Tibial nerve (tissue), 4 donors: ENCODE data around the gene ARL14EPL. TPM values are rescaled to one million over a fixed set of nuclear protein-coding genes. Genes with fewer than 3 reads are reported as not detected.
"Not testable (repeated sequence)": the region's sequence is repeated elsewhere in the genome, so short reads cannot be mapped to it uniquely, and the experiment has no call there.

Source experiments
- DNase-seq, 2 donors: peaks; one replicate each; pipeline ENCODE4 v3.0.0-alpha.2; 2019; ENCODE audit warnings: low spot score in 2 of 2
- H3K27ac ChIP-seq, 4 donors: fragments of 200-600 bp; sonication (generic) in 3 of 4; one replicate each; pipeline ENCODE4 v1.5.1; 2017 to 2019; ENCODE audit warnings: mild to moderate bottlenecking in 1 of 4
- H3K27me3 ChIP-seq, 2 donors: fragments of 200-600 bp; sonication (generic) in 1 of 2; one replicate each; pipeline versions ENCODE4 v1.5.1 to v1.6.0; 2017 to 2019
- H3K36me3 ChIP-seq, 3 donors: fragments of 200-600 bp; sonication (generic); one replicate each; pipeline ENCODE4 v1.5.1; 2018 to 2019
- H3K4me1 ChIP-seq, 4 donors: fragments of 200-600 bp; sonication (generic) in 3 of 4; one replicate each; pipeline ENCODE4 v1.5.1; 2017 to 2019
- H3K4me3 ChIP-seq, 4 donors: fragments of 200-600 bp; sonication (generic) in 3 of 4; one replicate each; pipeline ENCODE4 v1.5.1; 2017 to 2019; ENCODE audit warnings: mild to moderate bottlenecking in 1 of 4, moderate library complexity in 1 of 4
- H3K9me3 ChIP-seq, 4 donors: fragments of 200-600 bp; sonication (generic) in 3 of 4; one replicate each; pipeline ENCODE4 v1.5.1; 2017 to 2019
- CTCF ChIP-seq, 5 experiments: fragments of 200-600 bp in 3 of 5; fragments of 450-650 bp in 2 of 5; sonication (generic) in 3 of 5; IDR thresholded peaks; one replicate each; pipeline ENCODE4 v1.5.1; 2016 to 2019; ENCODE audit warnings: antibody characterized with exemption in 5 of 5, mild to moderate bottlenecking in 3 of 5, moderate library complexity in 2 of 5
- EP300 ChIP-seq, 2 donors: sonication (generic); formaldehyde crosslinking; IDR thresholded peaks; one replicate each; pipeline ENCODE4 v1.6.1; 2017; ENCODE audit warnings: antibody characterized with exemption in 2 of 2, mild to moderate bottlenecking in 1 of 2
- POLR2A ChIP-seq, 2 donors: fragments of 450-650 bp; IDR thresholded peaks; one replicate each; pipeline ENCODE4 v1.6.1; 2017; ENCODE audit warnings: antibody characterized with exemption in 2 of 2, mild to moderate bottlenecking in 2 of 2, moderate library complexity in 2 of 2
- WGBS, 2 donors: methylation state at CpG; one replicate each; pipeline ENCODE4 v1.1.5; 2018; 5-methylcytosine and 5-hydroxymethylcytosine counted together
- total RNA-seq, 4 donors: library from RNA; depleted of rRNA; stranded (reverse); fragments of >200 nt; gene quantifications; one replicate each; pipeline ENCODE4 v1.1.0, GENCODE V29; 2016

ARL14EPL gene
- total RNA-seq, 4 donors from 2014 or later: 0.21 TPM; not detected in 3

- Histone ChIP-seq H3K4me1 (no peaks in the 10 kb centered on the region), H3K4me3 (no peak overlapping the region), H3K36me3 (peaks cover 0 to 15% (median 0%) of the 10 kb centered on the region in 3 donors), H3K27ac (no peak overlapping the region), H3K27me3 (no peaks in the 10 kb centered on the region), H3K9me3 (no peaks in the 10 kb centered on the region)
- no peak for TF ChIP-seq CTCF (IDR thresholded peaks at IDR 0.05)
- no peak for TF ChIP-seq POLR2A (IDR thresholded peaks at IDR 0.05)
- no peak for TF ChIP-seq EP300 (IDR thresholded peaks at IDR 0.05)
- WGBS, 2 donors: 76 to 81% methylated on average over 1 of the region's 1 CpG
- no peak for DNase-seq
Observed at GRCh38 chr5:116076496-116076895, 44.2 kb downstream of the ARL14EPL start.

GRCh38 chr5:116078199-116078598 is 45.9 kb downstream of the ARL14EPL start:
- Histone ChIP-seq H3K4me1 (peaks cover 0 to 3% (median 0%) of the 10 kb centered on the region in 4 donors), H3K9me3 (no peaks in the 10 kb centered on the region), H3K27me3 (no peaks in the 10 kb centered on the region), H3K36me3 (peaks cover 0 to 24% (median 0%) of the 10 kb centered on the region in 3 donors), H3K27ac (no peak overlapping the region), H3K4me3 (no peak overlapping the region)
- no peak for TF ChIP-seq EP300 (IDR thresholded peaks at IDR 0.05)
- no peak for TF ChIP-seq POLR2A (IDR thresholded peaks at IDR 0.05)
- TF ChIP-seq CTCF (IDR thresholded peaks at IDR 0.05): no peak
- 78 to 92% methylated on average over 5 of the region's 5 CpGs for WGBS, 2 donors
- DNase-seq: no peak

GRCh38 chr5:116084287-116084691 is 52.0 kb downstream of the ARL14EPL start:
- peaks cover 0 to 28% (median 7%) of the 10 kb centered on the region in 4 donors for H3K4me1 ChIP-seq
- no peaks in the 10 kb centered on the region for H3K27me3 ChIP-seq
- WGBS, 2 donors: 34 to 41% methylated on average over 11 of the region's 11 CpGs
- TF ChIP-seq EP300 (IDR thresholded peaks at IDR 0.05) (no peak), CTCF (IDR thresholded peaks at IDR 0.05) (no peak), POLR2A (IDR thresholded peaks at IDR 0.05) (no peak)
- peak overlapping the region in 3 of 4 donors; percentile 88 to 93 (median 93) for H3K27ac ChIP-seq
- no peaks in the 10 kb centered on the region for H3K9me3 ChIP-seq
- peaks cover 0 to 24% (median 0%) of the 10 kb centered on the region in 3 donors for H3K36me3 ChIP-seq
- DNase-seq: no peak
- H3K4me3 ChIP-seq: peak overlapping the region; percentile 82 to 93 (median 84)

GRCh38 chr5:116084871-116085715 is 52.8 kb downstream of the ARL14EPL start, which contains the start of gene COMMD10:
COMMD10 (plus strand) TSS chr5:116085025.
- 0% methylated on average over 24 to 51 of the region's 65 CpGs for WGBS, 2 donors
- DNase-seq: peak; percentile 49 to 65
- peak within 1 kb of the TSS; percentile 82 to 93 (median 84) for H3K4me3 ChIP-seq
- H3K36me3 ChIP-seq: peaks cover 0 to 21% (median 0%) of the 10 kb centered on the region in 3 donors
- peak in 1 of 2 donors; percentile 33 for TF ChIP-seq POLR2A (IDR thresholded peaks at IDR 0.05)
- no peak for TF ChIP-seq CTCF (IDR thresholded peaks at IDR 0.05)
- TF ChIP-seq EP300 (IDR thresholded peaks at IDR 0.05): peak in 1 of 2 donors; percentile 72
- H3K27me3 ChIP-seq: no peaks in the 10 kb centered on the region
- peaks cover 0 to 28% (median 7%) of the 10 kb centered on the region in 4 donors for H3K4me1 ChIP-seq
- H3K9me3 ChIP-seq: no peaks in the 10 kb centered on the region
- peak within 1 kb of the TSS; percentile 80 to 93 (median 90) for H3K27ac ChIP-seq

- H3K27me3 ChIP-seq, DNase-seq, H3K36me3 ChIP-seq, H3K4me3 ChIP-seq, H3K27ac ChIP-seq, H3K9me3 ChIP-seq: not testable (repeated sequence)
- peaks cover 0 to 28% (median 7%) of the 10 kb centered on the region in 4 donors for H3K4me1 ChIP-seq
- 95 to 97% methylated on average over 11 of the region's 11 CpGs for WGBS, 2 donors
Observed at GRCh38 chr5:116086309-116086708, 54.0 kb downstream of the ARL14EPL start.
